A549 treated with RU486 at 1 μM for 4 hours (cell line): Measurements from ENCODE around the gene GNG11. TPM values are rescaled to one million over a fixed set of nuclear protein-coding genes. Genes with fewer than 3 reads are reported as not detected.

ENCODE experiments used
- total RNA-seq: library from RNA; stranded (reverse); fragments of 200-300 nt; extraction: Qiagen RNA extraction; gene quantifications from 5 replicates; pipeline ENCODE4 v1.2.3, GENCODE V29; 2022; ENCODE audit warnings: low read depth

Gene GNG11
- total RNA-seq, result 24.5 to 40.8 TPM (median 35.6 TPM) in 5 replicates

GRCh38 chr7:93921607-93922566 lies at the start of gene GNG11:
GNG11 (plus strand) TSS chr7:93921735; CDS start chr7:93922138, 403 bp downstream.

GRCh38 chr7:93890464-93891068 lies 31.0 kb upstream of the GNG11 start, which contains the start of gene TFPI2:
TFPI2 (minus strand) TSS chr7:93890753; CDS start chr7:93890678, 75 bp downstream.

GRCh38 chr7:93906267-93906666 lies 15.3 kb upstream of the GNG11 start, which contains the start of gene GNGT1:
GNGT1 (plus strand) TSS chr7:93906567; CDS start chr7:93906747, 180 bp downstream.

Other genes starting within 250 kb of the GNG11 start
- 253 to 321 TPM (median 285 TPM) in 5 replicates for gene TFPI2, start 31.0 kb upstream of the GNG11 start, total RNA-seq
- gene GNGT1, start 15.2 kb upstream of the GNG11 start, total RNA-seq, result not detected in 5 replicates
- 25.1 to 29.5 TPM (median 25.7 TPM) in 5 replicates for gene BET1, start 82.6 kb downstream of the GNG11 start, total RNA-seq